ENCODE data around the gene PARD3B. TPM values are rescaled to one million over a fixed set of nuclear protein-coding genes. Genes with fewer than 3 reads are reported as not detected.

Gene PARD3B
- total RNA-seq, 4 donors from 2014 or later = 6.5 to 17.3 (median 12.7) TPM

GRCh38 chr2:205323929-205324328, 778.7 kb downstream of the PARD3B start:
- no peak for DNase-seq (ENCODE audit: low spot score in 2 of 2)
- H3K4me3 ChIP-seq (ENCODE audit: low read depth, poor library complexity, severe bottlenecking) = no peak overlapping the region
- intact Hi-C loops (cut with DNase I; ENCODE audit: low total_unique reads) = no loop called here
- no peak for TF ChIP-seq CTCF (IDR thresholded peaks at IDR 0.05)
- no peak for TF ChIP-seq POLR2A (IDR thresholded peaks at IDR 0.05)
- WGBS, 2 donors = 95 to 99% methylated on average over 2 of the region's 2 CpGs

DNA sequence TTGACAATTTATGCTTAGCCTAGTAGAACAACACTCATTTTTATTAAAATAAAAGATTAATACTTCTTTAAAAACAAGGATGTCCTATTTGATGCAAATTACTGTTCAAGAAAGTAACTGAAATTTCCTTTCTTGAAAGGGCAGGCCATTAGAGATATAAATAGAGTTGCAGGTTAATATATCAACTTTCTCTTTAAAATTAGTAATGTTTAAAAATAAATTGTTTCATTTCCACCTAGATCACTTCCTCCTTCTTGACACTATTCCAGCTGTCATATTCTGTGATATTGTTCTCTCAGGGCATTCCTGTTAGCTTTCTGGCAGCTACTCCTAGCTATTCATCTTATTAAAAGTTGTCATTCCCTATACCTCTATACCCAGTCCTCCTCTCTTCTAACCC, 779.1 kb downstream of the PARD3B start:
- no peak for DNase-seq (ENCODE audit: low spot score in 2 of 2)
- intact Hi-C loops (cut with DNase I; ENCODE audit: low total_unique reads) = no loop called here
- no peak for TF ChIP-seq CTCF (IDR thresholded peaks at IDR 0.05)
- no peak for TF ChIP-seq POLR2A (IDR thresholded peaks at IDR 0.05)
- no peak overlapping the region for H3K4me3 ChIP-seq (ENCODE audit: low read depth, poor library complexity, severe bottlenecking)

DNA sequence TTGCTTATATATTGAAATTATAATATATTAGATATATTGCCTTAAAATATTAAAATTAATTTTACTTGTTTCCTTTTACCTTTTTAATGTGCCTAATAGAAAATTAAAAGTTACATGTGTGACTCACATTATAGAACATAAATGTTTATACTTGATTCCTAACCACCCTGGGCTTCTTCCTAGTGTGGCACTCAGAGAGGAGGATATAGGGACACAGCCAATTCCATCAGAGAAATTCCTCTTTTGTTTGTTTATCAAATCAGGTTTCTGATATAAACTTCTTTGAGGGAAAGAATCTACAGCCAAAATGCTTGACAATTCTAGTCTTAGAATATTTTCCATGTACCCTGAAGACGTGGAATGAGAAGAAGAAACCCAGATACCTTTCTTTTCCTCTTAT, 788.1 kb downstream of the PARD3B start:
- no peak for DNase-seq (ENCODE audit: low spot score in 2 of 2)
- H3K4me3 ChIP-seq (ENCODE audit: low read depth, poor library complexity, severe bottlenecking) = no peak overlapping the region
- intact Hi-C loops (cut with DNase I; ENCODE audit: low total_unique reads) = no loop called here
- TF ChIP-seq POLR2A (IDR thresholded peaks at IDR 0.05) (no peak), CTCF (IDR thresholded peaks at IDR 0.05) (no peak)
- 76 to 100% methylated on average over 1 of the region's 1 CpG for WGBS, 2 donors

- intact Hi-C loops (cut with DNase I; ENCODE audit: low total_unique reads) = no loop called here
- no peak for DNase-seq (ENCODE audit: low spot score in 2 of 2)
- no peak for TF ChIP-seq CTCF (IDR thresholded peaks at IDR 0.05)
- TF ChIP-seq POLR2A (IDR thresholded peaks at IDR 0.05) = no peak
- no peak overlapping the region for H3K4me3 ChIP-seq (ENCODE audit: low read depth, poor library complexity, severe bottlenecking)
These were observed 792.0 kb downstream of the PARD3B start for GRCh38 chr2:205337274-205337673.

GRCh38 chr2:205338156-205338555, 792.9 kb downstream of the PARD3B start:
- DNase-seq (ENCODE audit: low spot score in 2 of 2) = no peak
- intact Hi-C loops (cut with DNase I; ENCODE audit: low total_unique reads) = no loop called here
- WGBS, 2 donors = 88 to 95% methylated on average over 1 of the region's 1 CpG
- TF ChIP-seq POLR2A (IDR thresholded peaks at IDR 0.05) (no peak), CTCF (IDR thresholded peaks at IDR 0.05) (no peak)
- H3K4me3 ChIP-seq (ENCODE audit: low read depth, poor library complexity, severe bottlenecking) = no peak overlapping the region

DNA sequence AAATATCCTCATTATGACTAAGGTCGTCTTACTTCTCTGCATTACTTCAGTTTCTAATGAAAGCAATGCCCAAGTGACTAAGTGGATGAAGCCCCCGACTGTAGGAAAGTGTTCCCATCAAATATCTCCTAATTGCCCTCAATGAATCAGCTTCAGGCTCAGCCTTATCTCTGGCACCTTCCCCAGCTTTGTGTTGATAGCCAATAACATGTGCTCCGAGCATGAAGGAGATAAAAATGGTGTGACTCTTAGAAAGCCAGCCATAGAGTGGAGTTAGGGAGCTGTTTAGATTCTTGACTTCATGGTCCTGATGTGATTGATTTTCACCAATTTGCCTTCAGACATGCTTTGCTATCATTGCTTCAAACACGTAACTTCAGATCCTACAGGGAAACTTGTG, 797.8 kb downstream of the PARD3B start:
- TF ChIP-seq CTCF (IDR thresholded peaks at IDR 0.05) (no peak), POLR2A (IDR thresholded peaks at IDR 0.05) (no peak)
- intact Hi-C loops (cut with DNase I; ENCODE audit: low total_unique reads) = no loop called here

More for the DNA sequence above, 797.8 kb downstream of the PARD3B start:
- 89 to 91% methylated on average over 4 of the region's 4 CpGs for WGBS, 2 donors
- DNase-seq (ENCODE audit: low spot score in 2 of 2) = no peak
- no peak overlapping the region for H3K4me3 ChIP-seq (ENCODE audit: low read depth, poor library complexity, severe bottlenecking)

Data from lower leg skin (tissue), 4 donors.